ENCODE measurements around the gene ACOX1. TPM values are rescaled to one million over a fixed set of nuclear protein-coding genes. Genes with fewer than 3 reads are reported as not detected.
A peak's percentile ranks its signal among the peaks of the same experiment; 100 is the strongest.

The ACOX1 gene
- total and polyA plus RNA-seq, 2 of the 13 experiments (the other 11 are each of a cell fraction or from before 2014, with no cell fraction given) = 86.4 to 120 TPM

- 0 out of 2 replicates have a peak, but pooled peaks have one; percentile 45 for TF ChIP-seq JUN (CRISPR knock-in tag; IDR thresholded peaks at IDR 0.05)
- TF ChIP-seq NPAS2 (CRISPR knock-in tag; IDR thresholded peaks at IDR 0.05; ENCODE audit: borderline replicate concordance) = no peak
- no peak for TF ChIP-seq MTF1 (CRISPR knock-in tag; IDR thresholded peaks at IDR 0.05)
- peak; percentile 23; the same call in 1 of the 2 replicates for TF ChIP-seq TFDP1 (CRISPR knock-in tag; IDR thresholded peaks at IDR 0.05; ENCODE audit: borderline replicate concordance)
- no peak for TF ChIP-seq ZNF280B (CRISPR knock-in tag; IDR thresholded peaks at IDR 0.05; ENCODE audit: borderline replicate concordance)
- TF ChIP-seq STAG1 (CRISPR knock-in tag; IDR thresholded peaks at IDR 0.05) = no peak
- TF ChIP-seq TMF1 (CRISPR knock-in tag; IDR thresholded peaks at IDR 0.05; ENCODE audit: low read depth) = 0 out of 2 replicates have a peak, but pooled peaks have one; percentile 4
- no peak for TF ChIP-seq ZNF629 (CRISPR knock-in tag; conservative IDR thresholded peaks at IDR 0.05)
- no peak for TF ChIP-seq ZNF512 (CRISPR knock-in tag; IDR thresholded peaks at IDR 0.05)
- no peak for TF ChIP-seq ZNF354B (CRISPR knock-in tag; IDR thresholded peaks at IDR 0.05)
- 0 out of 2 replicates have a peak, but pooled peaks have one; percentile 41 for TF ChIP-seq ZNF251 (CRISPR knock-in tag; IDR thresholded peaks at IDR 0.05)
- no peak for TF ChIP-seq ZSCAN9 (CRISPR knock-in tag; IDR thresholded peaks at IDR 0.05; ENCODE audit: borderline replicate concordance)
- 0 out of 2 replicates have a peak, but pooled peaks have one; percentile 34 for TF ChIP-seq REPIN1 (CRISPR knock-in tag; IDR thresholded peaks at IDR 0.05; ENCODE audit: borderline replicate concordance, low read depth)
- TF ChIP-seq ZHX2 (IDR thresholded peaks at IDR 0.05; ENCODE audit: low read depth) = no peak
- no peak for TF ChIP-seq ZHX2 (CRISPR knock-in tag; IDR thresholded peaks at IDR 0.05; ENCODE audit: borderline replicate concordance)
- peak; percentile 14 for TF ChIP-seq MED8 (CRISPR knock-in tag; IDR thresholded peaks at IDR 0.05; ENCODE audit: insufficient replicate concordance)
- peak; percentile 90 for TF ChIP-seq ARNTL (CRISPR knock-in tag; IDR thresholded peaks at IDR 0.05)
- TF ChIP-seq HOXA3 (CRISPR knock-in tag; IDR thresholded peaks at IDR 0.05) = peak; percentile 49
- TF ChIP-seq ZNF468 (CRISPR knock-in tag; IDR thresholded peaks at IDR 0.05) = no peak
Measured at GRCh38 chr17:75922963-75923874, 55.7 kb downstream of the ACOX1 start (continued).
